Measurements from ENCODE around the gene ST6GAL1.

- no peak for TF ChIP-seq CTCF (IDR thresholded peaks at IDR 0.05)
- TF ChIP-seq POLR2A (IDR thresholded peaks at IDR 0.05), result no peak
Observed at GRCh38 chr3:186969607-186970006, 39.3 kb downstream of the ST6GAL1 start.

Measured in uterus (tissue), 2 donors.